HG03039 (cell line): Measurements from ENCODE around the gene ADRM1.

Source experiments
- ATAC-seq: cut with Tn5 transposase; IDR thresholded peaks from one replicate; pipeline ENCODE4 v1.9.1; 2021; ENCODE audit warnings: mild to moderate bottlenecking, moderate library complexity; ENCODE audit not compliant: unreplicated experiment

ADRM1 gene

GRCh38 chr20:62277253-62277652 is 25.5 kb upstream of the ADRM1 start:
- ATAC-seq, result no peak

GRCh38 chr20:62280303-62280702 is 22.5 kb upstream of the ADRM1 start:
- no peak for ATAC-seq

- ATAC-seq, result no peak
Observed at GRCh38 chr20:62281161-62281933, 21.4 kb upstream of the ADRM1 start.

GRCh38 chr20:62282103-62282502 is 20.7 kb upstream of the ADRM1 start:
- ATAC-seq, result no peak

GRCh38 chr20:62282877-62283503 is 19.8 kb upstream of the ADRM1 start:
- no peak for ATAC-seq

GRCh38 chr20:62284448-62284847 is 18.3 kb upstream of the ADRM1 start:
- ATAC-seq, result no peak

GRCh38 chr20:62285151-62285550 is 17.6 kb upstream of the ADRM1 start:
- ATAC-seq, result no peak

- no peak for ATAC-seq
Observed at GRCh38 chr20:62285722-62286121, 17.1 kb upstream of the ADRM1 start.

- ATAC-seq, result no peak
Observed at GRCh38 chr20:62286493-62287064, 16.2 kb upstream of the ADRM1 start.

- ATAC-seq, result no peak
Observed at GRCh38 chr20:62287129-62287528, 15.7 kb upstream of the ADRM1 start.

GRCh38 chr20:62287759-62288534 is 14.8 kb upstream of the ADRM1 start:
- ATAC-seq, result no peak

- ATAC-seq, result no peak
Observed at GRCh38 chr20:62288535-62289105, 14.2 kb upstream of the ADRM1 start.

- no peak for ATAC-seq
Observed at GRCh38 chr20:62289131-62289530, 13.7 kb upstream of the ADRM1 start.

GRCh38 chr20:62289898-62290297 is 12.9 kb upstream of the ADRM1 start:
- no peak for ATAC-seq

GRCh38 chr20:62291251-62292066 is 11.3 kb upstream of the ADRM1 start:
- no peak for ATAC-seq

GRCh38 chr20:62292108-62292507 is 10.7 kb upstream of the ADRM1 start:
- ATAC-seq, result no peak

GRCh38 chr20:62293111-62293784 is 9.5 kb upstream of the ADRM1 start:
- no peak for ATAC-seq

- ATAC-seq, result no peak
Observed at GRCh38 chr20:62293946-62294345, 8.9 kb upstream of the ADRM1 start.

- ATAC-seq, result no peak
Observed at GRCh38 chr20:62294516-62294915, 8.3 kb upstream of the ADRM1 start.
